Measurements from ENCODE around the gene CORO1C. TPM values are rescaled to one million over a fixed set of nuclear protein-coding genes. Genes with fewer than 3 reads are reported as not detected.
"Not testable (repeated sequence)": the region's sequence is repeated elsewhere in the genome, so short reads cannot be mapped to it uniquely, and the experiment has no call there.

The CORO1C gene
- total and polyA plus RNA-seq, 4 donors: 23.2 to 58.6 (median 41.9) TPM

DNA sequence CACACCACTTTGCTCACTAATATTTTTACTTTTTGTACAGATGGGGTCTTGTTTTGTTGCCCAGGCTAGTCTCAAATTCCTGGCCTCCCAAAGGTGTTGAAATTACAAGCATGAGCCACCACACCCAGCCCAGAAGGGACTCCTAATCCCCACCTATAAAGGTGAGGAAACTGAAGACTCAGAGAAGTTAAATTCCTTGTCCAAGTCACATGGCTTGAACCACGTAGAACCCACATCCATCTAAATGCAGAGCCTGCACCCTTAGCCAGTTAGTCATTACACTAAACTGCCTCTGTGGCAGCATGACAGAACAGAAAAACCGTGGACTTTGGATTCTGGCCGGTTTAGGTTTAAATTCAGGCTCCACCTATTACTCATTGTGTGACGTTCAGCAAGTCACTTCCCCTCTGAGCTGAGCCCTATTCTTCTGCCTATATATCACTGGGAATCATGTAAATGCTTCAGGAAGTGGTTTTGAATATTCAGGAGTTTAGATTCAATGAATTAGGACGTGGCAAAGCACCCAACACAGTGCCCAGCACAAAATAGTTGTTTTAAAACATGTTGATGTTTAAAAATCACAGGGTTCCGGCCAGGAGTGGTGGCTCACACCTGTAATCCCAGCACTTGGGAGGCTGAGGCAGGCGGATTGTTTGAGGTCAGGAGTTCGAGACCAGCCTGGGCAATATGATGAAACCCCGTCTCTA lies 3.0 kb upstream of the CORO1C start:
- Histone ChIP-seq H3K36me3 (ENCODE audit: control insufficient read depth in 4 of 4, insufficient read depth in 3 of 4, low read depth in 1 of 4, low read length in 3 of 4) (no peaks in the 10 kb centered on the region), H3K4me3 (ENCODE audit: low read depth in 1 of 3, low read length in 3 of 3) (no peak overlapping the region), H3K27me3 (ENCODE audit: control insufficient read depth in 4 of 4, insufficient read depth in 4 of 4, low read length in 3 of 4) (no peaks in the 10 kb centered on the region), H3K4me1 (ENCODE audit: control insufficient read depth in 4 of 4, insufficient read depth in 4 of 4, low read length in 3 of 4) (peaks cover 0 to 26% (median 11%) of the 10 kb centered on the region in 4 donors), H3K9me3 (ENCODE audit: control insufficient read depth in 4 of 4, low read length in 3 of 4) (peaks cover 0 to 3% (median under 1%) of the 10 kb centered on the region in 4 donors), H3K9ac (ENCODE audit: low read depth in 1 of 2, low read length in 2 of 2) (peak overlapping the region; percentile 36 to 70), H3K27ac (ENCODE audit: low read depth in 1 of 2, low read length in 2 of 2) (peak overlapping the region; percentile 88 to 89)
- TF ChIP-seq HNF4A (conservative IDR thresholded peaks at IDR 0.05) (peak; percentile 97 to 98), FOXA1 (IDR thresholded peaks at IDR 0.05) (no peak), TAF1 (conservative IDR thresholded peaks at IDR 0.05) (peak; percentile 40), RXRA (IDR thresholded peaks at IDR 0.05) (peak; percentile 67 to 76), YY1 (IDR thresholded peaks at IDR 0.05) (peak; percentile 74), SP1 (IDR thresholded peaks at IDR 0.05) (peak; percentile 100), GABPA (IDR thresholded peaks at IDR 0.05 in 1 of 2, conservative IDR thresholded peaks at IDR 0.05 in 1 of 2) (peak; percentile 9 to 67), CTCF (IDR thresholded peaks at IDR 0.05; ENCODE audit: low read depth, low read length, missing input control) (no peak), RAD21 (IDR thresholded peaks at IDR 0.05) (peak; percentile 50 to 62), EGR1 (IDR thresholded peaks at IDR 0.05; ENCODE audit: low read depth in 2 of 2) (peak in 1 of 2 donors; percentile 39), NR2F2 (IDR thresholded peaks at IDR 0.05) (no peak), FOXA2 (IDR thresholded peaks at IDR 0.05) (no peak), ZBTB33 (IDR thresholded peaks at IDR 0.05) (peak; percentile 46), HNF4G (IDR thresholded peaks at IDR 0.05) (peak; percentile 96), JUND (IDR thresholded peaks at IDR 0.05) (peak; percentile 91 to 95), ATF3 (IDR thresholded peaks at IDR 0.05) (peak; percentile 82)
- TF ChIP-seq, protein P1, sequence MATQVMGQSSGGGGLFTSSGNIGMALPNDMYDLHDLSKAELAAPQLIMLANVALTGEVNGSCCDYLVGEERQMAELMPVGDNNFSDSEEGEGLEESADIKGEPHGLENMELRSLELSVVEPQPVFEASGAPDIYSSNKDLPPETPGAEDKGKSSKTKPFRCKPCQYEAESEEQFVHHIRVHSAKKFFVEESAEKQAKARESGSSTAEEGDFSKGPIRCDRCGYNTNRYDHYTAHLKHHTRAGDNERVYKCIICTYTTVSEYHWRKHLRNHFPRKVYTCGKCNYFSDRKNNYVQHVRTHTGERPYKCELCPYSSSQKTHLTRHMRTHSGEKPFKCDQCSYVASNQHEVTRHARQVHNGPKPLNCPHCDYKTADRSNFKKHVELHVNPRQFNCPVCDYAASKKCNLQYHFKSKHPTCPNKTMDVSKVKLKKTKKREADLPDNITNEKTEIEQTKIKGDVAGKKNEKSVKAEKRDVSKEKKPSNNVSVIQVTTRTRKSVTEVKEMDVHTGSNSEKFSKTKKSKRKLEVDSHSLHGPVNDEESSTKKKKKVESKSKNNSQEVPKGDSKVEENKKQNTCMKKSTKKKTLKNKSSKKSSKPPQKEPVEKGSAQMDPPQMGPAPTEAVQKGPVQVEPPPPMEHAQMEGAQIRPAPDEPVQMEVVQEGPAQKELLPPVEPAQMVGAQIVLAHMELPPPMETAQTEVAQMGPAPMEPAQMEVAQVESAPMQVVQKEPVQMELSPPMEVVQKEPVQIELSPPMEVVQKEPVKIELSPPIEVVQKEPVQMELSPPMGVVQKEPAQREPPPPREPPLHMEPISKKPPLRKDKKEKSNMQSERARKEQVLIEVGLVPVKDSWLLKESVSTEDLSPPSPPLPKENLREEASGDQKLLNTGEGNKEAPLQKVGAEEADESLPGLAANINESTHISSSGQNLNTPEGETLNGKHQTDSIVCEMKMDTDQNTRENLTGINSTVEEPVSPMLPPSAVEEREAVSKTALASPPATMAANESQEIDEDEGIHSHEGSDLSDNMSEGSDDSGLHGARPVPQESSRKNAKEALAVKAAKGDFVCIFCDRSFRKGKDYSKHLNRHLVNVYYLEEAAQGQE (IDR thresholded peaks at IDR 0.05): peak; percentile 79
- TF ChIP-seq, protein P2, sequence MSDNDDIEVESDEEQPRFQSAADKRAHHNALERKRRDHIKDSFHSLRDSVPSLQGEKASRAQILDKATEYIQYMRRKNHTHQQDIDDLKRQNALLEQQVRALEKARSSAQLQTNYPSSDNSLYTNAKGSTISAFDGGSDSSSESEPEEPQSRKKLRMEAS (IDR thresholded peaks at IDR 0.05): peak; percentile 68
- WGBS: 37% methylated on average over 9 of the region's 9 CpGs
- DNase-seq (ENCODE audit: low spot score): peak; percentile 55

DNA sequence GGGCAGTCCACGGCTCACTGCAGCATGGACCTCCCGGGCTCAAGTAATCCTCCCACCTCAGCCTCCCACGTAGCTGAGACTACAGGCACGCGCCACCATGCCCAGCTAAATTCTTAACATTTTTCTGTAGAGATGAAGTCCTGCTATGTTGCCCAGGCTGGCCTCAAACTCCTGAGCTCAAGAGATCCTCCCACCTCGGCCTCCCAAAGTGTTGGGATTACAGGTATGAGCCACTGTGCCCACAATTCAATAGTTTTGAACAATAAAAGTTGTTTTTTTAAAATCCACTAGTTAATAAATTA lies 1.9 kb upstream of the CORO1C start:
- 96% methylated on average over 6 of the region's 6 CpGs for WGBS
- not testable (repeated sequence) for H3K36me3 ChIP-seq (ENCODE audit: control insufficient read depth in 4 of 4, insufficient read depth in 3 of 4, low read depth in 1 of 4, low read length in 3 of 4); H3K9ac ChIP-seq (ENCODE audit: low read depth in 1 of 2, low read length in 2 of 2); H3K4me3 ChIP-seq (ENCODE audit: low read depth in 1 of 3, low read length in 3 of 3); H3K27me3 ChIP-seq (ENCODE audit: control insufficient read depth in 4 of 4, insufficient read depth in 4 of 4, low read length in 3 of 4); DNase-seq (ENCODE audit: low spot score); H3K9me3 ChIP-seq (ENCODE audit: control insufficient read depth in 4 of 4, low read length in 3 of 4)
- H3K4me1 ChIP-seq (ENCODE audit: control insufficient read depth in 4 of 4, insufficient read depth in 4 of 4, low read length in 3 of 4): peaks cover 0 to 28% (median 12%) of the 10 kb centered on the region in 4 donors
- H3K27ac ChIP-seq (ENCODE audit: low read depth in 1 of 2, low read length in 2 of 2): peak overlapping the region in 1 of 2 donors; percentile 99

All from liver (tissue), 9 donors.